Spleen (tissue), 7 donors: ENCODE data around the gene TIGD4.

Experiments used
- CTCF ChIP-seq, 11 experiments: fragments of 200-600 bp in 7 of 11; fragments of 450-650 bp in 4 of 11; sonication (generic) in 4 of 11; IDR thresholded peaks in 8 of 11; conservative IDR thresholded peaks in 3 of 11; 1 replicate in 7 of 11; 2 replicates in 4 of 11; pipeline versions ENCODE4 v1.4.0 to v1.8.0; 2016 to 2021; ENCODE audit warnings: antibody characterized with exemption in 11 of 11, inconsistent platforms in 4 of 11, mild to moderate bottlenecking in 1 of 11
- POLR2A ChIP-seq, 3 donors: fragments of 450-650 bp; IDR thresholded peaks; one replicate each; pipeline ENCODE4 v1.5.1; 2017; ENCODE audit warnings: antibody characterized with exemption in 3 of 3, mild to moderate bottlenecking in 1 of 3
- POLR2AphosphoS5 ChIP-seq, 3 donors: sonication (generic); formaldehyde crosslinking; IDR thresholded peaks; one replicate each; pipeline ENCODE4 v1.5.1; 2017; ENCODE audit warnings: antibody characterized with exemption in 3 of 3
- donor health status: DM: no; HTN: no; CAD: no; lungs with moderate emphysema.
- donor health status: DM: no; HTN: no; CAD: no.
- donor health status: DM: no; HTN: no; CAD: no.

GRCh38 chr4:152727784-152728183 lies 51.7 kb downstream of the TIGD4 start:
- no peak for TF ChIP-seq POLR2A (IDR thresholded peaks at IDR 0.05)
- TF ChIP-seq CTCF (IDR thresholded peaks at IDR 0.05 in 8 of 11, conservative IDR thresholded peaks at IDR 0.05 in 3 of 11): no peak
- TF ChIP-seq POLR2AphosphoS5 (IDR thresholded peaks at IDR 0.05): no peak
